Right cardiac atrium (tissue), 5 donors: ENCODE measurements around the gene NELFCD. TPM values are rescaled to one million over a fixed set of nuclear protein-coding genes. Genes with fewer than 3 reads are reported as not detected.

Experiments
- ATAC-seq, 2 donors: fragments of 200-7000 bp; cut with Tn5 transposase; one replicate each; pipeline versions ENCODE4 v1.8.0 to v1.9.1; 2020; ENCODE audit warnings: moderate library complexity in 2 of 2, mild to moderate bottlenecking in 1 of 2
- DNase-seq, 3 donors: peaks; one replicate each; pipeline ENCODE4 v3.0.0-alpha.2; 2020
- H3K27ac ChIP-seq: one replicate; pipeline ENCODE4 v1.5.1; 2013; ENCODE audit warnings: mild to moderate bottlenecking, low read length, control low read depth, moderate library complexity
- H3K27me3 ChIP-seq: one replicate; pipeline ENCODE4 v1.6.1; 2013; ENCODE audit not compliant: control insufficient read depth, insufficient read depth
- H3K4me1 ChIP-seq: one replicate; pipeline ENCODE4 v1.6.1; 2013; ENCODE audit warnings: low read length; ENCODE audit not compliant: control insufficient read depth, insufficient read depth
- H3K4me3 ChIP-seq: one replicate; pipeline ENCODE4 v1.5.1; 2013; ENCODE audit warnings: low read length, control low read depth
- H3K9me3 ChIP-seq: one replicate; pipeline ENCODE4 v1.6.1; 2013; ENCODE audit warnings: low read length; ENCODE audit not compliant: control insufficient read depth
- WGBS: extraction: QIAGEN DNeasy Blood & Tissue Kit; methylation state at CpG from one replicate; pipeline ENCODE4 v1.1.7; 2013; 5-methylcytosine and 5-hydroxymethylcytosine counted together
- intact Hi-C, 4 donors: fragments of 100-400 bp; cut with DNase I; formaldehyde crosslinking; loops; one replicate each; pipeline versions ENCODE4 v1.11.0 to v1.14.0; 2022 to 2023
- polyA plus RNA-seq: library from polyadenylated mRNA; stranded (reverse); fragments of 200-250 nt; gene quantifications from one replicate; pipeline ENCODE4 v1.2.3, GENCODE V29; 2013
- total RNA-seq, 4 donors: library from RNA; stranded (reverse); fragmentation: NEBNext Ultra II Directional; extraction: Animal tissue kit (Norgen Biotek cat#: 25700); gene quantifications; one replicate each; pipeline ENCODE4 v1.2.1, GENCODE V29; 2021
- donor health status: healthy with polysubstance abuse.
- donor health status: DM: no; HTN: yes; CAD: no.
- donor health status: DM: no; HTN: no; CAD: no.
- donor health status: DM: no; HTN: yes; CAD: no; lungs with severe emphysema.
- donor health status: DM: yes; HTN: yes; CAD: no.

Gene NELFCD
- total and polyA plus RNA-seq, 5 donors: 19.2 to 33.0 (median 26.7) TPM

DNA sequence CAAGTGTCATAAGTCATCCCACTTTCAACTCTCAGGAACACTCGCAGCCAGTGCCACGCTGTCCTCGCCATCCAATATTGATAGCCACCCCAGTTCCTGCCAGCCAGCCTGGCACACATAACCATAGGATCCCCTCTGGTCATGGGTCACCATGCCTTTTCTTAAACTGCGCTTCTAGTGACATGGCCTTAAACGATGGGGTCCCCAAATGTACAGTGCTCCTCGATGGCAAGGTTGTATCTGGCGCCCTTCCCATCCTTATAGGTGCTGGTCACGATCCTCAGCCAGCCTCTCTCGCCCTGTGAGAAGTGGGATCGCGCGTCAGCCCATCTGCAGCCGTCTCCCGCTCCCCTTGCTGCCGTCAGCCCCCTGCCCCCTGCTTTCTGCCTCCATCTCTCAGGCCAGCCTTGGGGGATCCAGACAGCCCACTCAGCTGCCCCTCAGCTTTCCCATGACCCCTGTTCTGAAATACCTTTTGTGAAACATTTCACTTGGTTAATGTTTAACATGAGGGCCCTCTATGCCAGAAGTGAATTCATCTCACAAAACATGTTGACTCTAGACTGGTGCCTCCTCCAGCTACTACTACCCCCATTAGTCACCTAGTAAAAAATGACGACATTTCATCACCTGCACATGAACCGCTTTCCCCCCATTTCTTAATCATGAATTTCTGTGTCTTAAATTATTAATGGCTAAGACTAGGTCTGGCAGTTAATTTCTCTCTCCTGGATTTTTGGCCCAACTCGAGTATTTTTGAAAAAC, 14.6 kb downstream of the NELFCD start:
- intact Hi-C loops: no loop called here
- WGBS: 87% methylated on average over 18 of the region's 18 CpGs
- DNase-seq: no peak
- ATAC-seq: peak in 1 of 2 donors; percentile 9
- Histone ChIP-seq H3K27me3 (no peaks in the 10 kb centered on the region), H3K9me3 (no peaks in the 10 kb centered on the region), H3K4me1 (no peaks in the 10 kb centered on the region), H3K4me3 (no peak overlapping the region), H3K27ac (no peak overlapping the region)

DNA sequence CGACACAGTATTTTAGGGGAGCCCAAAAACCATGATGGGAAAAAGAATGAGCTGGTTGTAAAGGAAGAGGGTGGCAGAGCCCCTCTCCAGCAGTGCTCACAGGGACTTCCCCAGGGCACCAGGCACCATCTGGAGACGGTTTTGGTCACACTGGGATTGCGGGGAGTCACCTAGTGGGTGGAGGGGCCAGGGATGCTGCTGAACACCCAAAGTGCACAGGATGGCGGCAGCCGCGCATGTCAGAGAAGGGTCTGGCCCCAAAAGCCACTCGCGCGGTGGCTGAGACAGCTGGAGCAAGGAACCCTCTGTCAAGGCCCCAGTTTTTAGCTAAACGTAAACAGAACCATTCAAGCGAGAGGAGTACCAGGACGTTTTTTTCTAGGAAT, 15.2 kb downstream of the NELFCD start:
- Histone ChIP-seq H3K4me3 (no peak overlapping the region), H3K9me3 (no peaks in the 10 kb centered on the region), H3K27me3 (no peaks in the 10 kb centered on the region), H3K4me1 (no peaks in the 10 kb centered on the region), H3K27ac (no peak overlapping the region)
- intact Hi-C loops: no loop called here
- 93% methylated on average over 12 of the region's 12 CpGs for WGBS
- no peak for DNase-seq
- ATAC-seq: no peak

DNA sequence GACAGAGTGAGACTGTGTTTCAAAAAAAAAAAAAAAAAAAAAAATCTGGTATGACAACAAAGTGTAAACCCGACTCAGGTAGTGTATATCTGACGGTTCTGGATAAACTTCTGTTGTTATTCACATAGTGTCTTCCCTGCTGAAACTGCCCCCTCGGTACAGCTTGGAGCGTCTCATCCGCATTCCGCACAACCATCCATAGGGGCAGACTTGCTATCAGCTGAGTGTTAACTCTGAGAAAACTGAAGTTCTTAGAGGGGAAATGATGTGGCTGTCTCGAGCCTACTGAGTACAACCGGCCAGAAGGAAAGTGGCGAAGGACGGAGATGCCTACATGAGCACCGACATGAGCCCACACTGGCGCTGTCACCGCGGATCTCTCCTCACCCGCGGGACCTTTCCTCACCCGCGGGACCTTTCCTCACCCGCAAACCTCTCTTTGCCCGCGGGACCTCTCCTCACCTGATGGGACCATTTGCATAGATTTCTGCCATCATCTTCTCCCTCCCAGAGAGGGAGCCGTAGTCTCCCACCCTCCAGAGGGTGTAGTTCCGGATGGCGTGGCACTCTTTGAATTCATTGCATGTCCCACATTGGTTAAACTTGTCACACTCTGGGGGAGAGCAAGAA, 16.2 kb downstream of the NELFCD start:
- Histone ChIP-seq H3K27me3 (no peaks in the 10 kb centered on the region), H3K9me3 (no peaks in the 10 kb centered on the region), H3K4me1 (no peaks in the 10 kb centered on the region), H3K4me3 (no peak overlapping the region), H3K27ac (no peak overlapping the region)
- DNase-seq (no peak), ATAC-seq (no peak)
- intact Hi-C loops: no loop called here
- WGBS: 92% methylated on average over 24 of the region's 24 CpGs

DNA sequence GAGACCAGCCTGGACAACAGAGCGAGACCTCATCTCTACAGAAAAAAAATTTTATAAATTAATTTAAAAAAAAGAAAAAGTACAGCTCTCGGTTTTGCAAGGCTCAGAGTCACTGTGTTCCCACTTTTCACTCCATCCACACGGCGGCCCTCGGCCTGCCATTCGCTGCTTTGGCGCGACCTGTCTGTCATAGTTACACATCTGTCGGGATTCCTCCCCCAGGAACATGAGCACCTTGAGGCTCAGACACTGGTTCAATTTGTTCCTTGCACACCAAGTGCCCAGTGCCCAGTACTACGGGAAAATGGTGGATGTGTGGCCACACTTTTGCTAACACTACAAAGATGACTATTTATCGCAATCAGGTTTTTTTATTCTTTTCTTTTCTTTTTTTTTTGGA, 17.6 kb downstream of the NELFCD start:
- no peak overlapping the region for H3K27ac ChIP-seq
- WGBS: 90% methylated on average over 11 of the region's 11 CpGs
- ATAC-seq: no peak
- no peak overlapping the region for H3K4me3 ChIP-seq
- no peak for DNase-seq
- intact Hi-C loops: no loop called here
- no peaks in the 10 kb centered on the region for H3K9me3 ChIP-seq
- H3K27me3 ChIP-seq: no peaks in the 10 kb centered on the region
- H3K4me1 ChIP-seq: no peaks in the 10 kb centered on the region

DNA sequence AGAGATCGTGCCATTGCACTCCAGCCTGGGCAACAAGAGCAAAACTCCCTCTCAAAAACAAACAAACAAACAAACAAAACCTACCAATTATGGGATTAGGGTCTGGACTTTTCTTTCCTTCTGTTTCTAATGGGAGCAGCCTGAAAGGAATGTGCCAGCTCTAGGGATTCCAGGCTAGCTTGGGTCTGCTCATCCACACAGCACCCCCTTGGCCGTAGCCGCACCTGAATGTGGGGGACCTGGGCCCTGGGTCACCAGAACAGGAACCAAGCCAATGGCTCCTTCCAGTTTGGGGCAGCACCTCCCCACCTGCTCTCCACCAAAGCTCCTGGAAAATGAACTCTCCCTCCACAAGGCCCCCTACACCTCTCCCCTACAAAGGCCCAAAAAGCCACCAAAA, 19.3 kb downstream of the NELFCD start:
- ATAC-seq (no peak), DNase-seq (no peak)
- WGBS: 80% methylated on average over 3 of the region's 3 CpGs
- intact Hi-C loops: no loop called here
- H3K27me3 ChIP-seq: no peaks in the 10 kb centered on the region
- no peaks in the 10 kb centered on the region for H3K9me3 ChIP-seq
- no peak overlapping the region for H3K4me3 ChIP-seq
- no peak overlapping the region for H3K27ac ChIP-seq
- H3K4me1 ChIP-seq: peaks cover 5% of the 10 kb centered on the region

DNA sequence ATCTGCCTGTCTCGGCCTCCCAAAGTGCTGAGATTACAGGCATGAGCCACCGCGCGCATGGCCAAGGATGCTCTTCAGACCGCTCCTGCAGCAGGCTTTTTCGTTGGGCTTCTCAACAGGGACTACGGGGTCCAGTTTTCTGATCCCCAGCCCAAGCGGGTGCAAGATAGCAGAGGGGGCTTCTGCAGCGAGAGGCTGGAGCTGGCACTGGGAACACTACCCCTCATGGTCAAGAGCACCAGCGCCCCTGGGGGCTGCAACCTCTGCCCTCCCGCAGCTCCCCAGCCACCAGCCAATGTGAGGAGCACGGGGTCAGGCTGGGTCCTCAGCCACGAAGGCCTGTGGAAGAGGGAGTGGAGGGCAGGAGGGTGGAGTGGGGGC, 20.0 kb downstream of the NELFCD start:
- no peaks in the 10 kb centered on the region for H3K27me3 ChIP-seq
- DNase-seq (no peak), ATAC-seq (no peak)
- intact Hi-C loops: no loop called here
- WGBS: 88% methylated on average over 13 of the region's 13 CpGs
- H3K4me1 ChIP-seq: peaks cover 9% of the 10 kb centered on the region
- H3K9me3 ChIP-seq: no peaks in the 10 kb centered on the region
- H3K4me3 ChIP-seq: no peak overlapping the region
- H3K27ac ChIP-seq: no peak overlapping the region

DNA sequence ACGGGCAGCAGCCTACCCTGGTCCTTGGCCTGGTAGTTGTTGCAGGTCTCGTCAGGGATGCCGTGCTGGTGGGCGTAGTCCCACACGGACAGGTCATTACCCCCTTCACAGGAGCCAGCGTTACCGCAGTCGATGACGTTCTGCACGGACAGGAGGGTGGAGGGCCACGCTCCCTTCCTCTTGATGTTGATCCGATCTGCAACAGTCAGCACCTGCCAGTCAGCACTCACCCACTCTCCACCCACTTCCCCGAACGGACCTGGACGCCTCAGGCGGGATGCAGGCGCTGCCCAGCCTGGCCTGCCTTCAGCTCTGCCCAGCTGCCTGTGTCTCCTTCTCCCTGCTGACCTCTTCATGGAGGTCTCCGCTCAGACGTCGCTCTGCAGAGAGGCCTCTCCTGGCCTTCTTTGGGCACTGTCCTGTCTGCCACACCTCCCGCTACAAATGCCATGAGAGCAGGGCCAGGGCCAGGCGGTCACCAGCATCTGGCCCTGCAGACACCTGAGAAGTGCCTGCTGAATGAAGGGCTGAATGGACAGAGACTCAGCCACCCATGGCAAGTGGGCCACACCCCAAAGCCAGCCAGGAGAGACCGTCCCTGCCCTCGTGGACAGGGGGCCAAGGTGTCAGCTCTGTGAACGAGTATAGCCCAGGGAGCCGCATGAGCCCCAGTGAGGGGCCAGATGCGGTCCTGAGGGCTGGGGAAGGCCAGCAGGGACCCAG, 20.6 kb downstream of the NELFCD start:
- H3K9me3 ChIP-seq: no peaks in the 10 kb centered on the region
- no peak overlapping the region for H3K4me3 ChIP-seq
- ATAC-seq (no peak), DNase-seq (no peak)
- peaks cover 9% of the 10 kb centered on the region for H3K4me1 ChIP-seq
- intact Hi-C loops: no loop called here
- H3K27ac ChIP-seq: no peak overlapping the region
- WGBS: 87% methylated on average over 27 of the region's 27 CpGs
- H3K27me3 ChIP-seq: no peaks in the 10 kb centered on the region

DNA sequence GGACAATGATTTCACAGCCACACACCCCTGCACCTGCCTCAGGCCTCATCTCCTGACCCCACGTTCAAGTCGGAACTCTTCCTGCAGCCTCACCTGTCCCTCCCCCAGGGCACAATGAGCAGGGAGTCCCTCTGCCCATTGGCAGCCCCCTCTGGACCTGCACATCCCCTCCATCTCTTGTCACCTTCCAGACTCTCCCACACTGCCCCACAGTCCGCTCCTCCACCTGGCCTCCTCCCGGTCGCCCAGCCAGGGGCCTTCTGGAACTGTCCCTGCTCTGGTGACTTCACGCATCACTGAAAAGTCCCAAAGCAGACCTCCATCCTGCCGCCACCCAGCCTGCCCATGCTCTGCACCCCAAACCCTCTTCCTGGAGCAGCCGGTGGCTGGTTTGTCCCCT, 21.3 kb downstream of the NELFCD start:
- ATAC-seq (no peak), DNase-seq (no peak)
- intact Hi-C loops: no loop called here
- Histone ChIP-seq H3K27me3 (no peaks in the 10 kb centered on the region), H3K4me3 (no peak overlapping the region), H3K9me3 (no peaks in the 10 kb centered on the region), H3K27ac (no peak overlapping the region), H3K4me1 (peaks cover 9% of the 10 kb centered on the region)
- 79% methylated on average over 8 of the region's 8 CpGs for WGBS

DNA sequence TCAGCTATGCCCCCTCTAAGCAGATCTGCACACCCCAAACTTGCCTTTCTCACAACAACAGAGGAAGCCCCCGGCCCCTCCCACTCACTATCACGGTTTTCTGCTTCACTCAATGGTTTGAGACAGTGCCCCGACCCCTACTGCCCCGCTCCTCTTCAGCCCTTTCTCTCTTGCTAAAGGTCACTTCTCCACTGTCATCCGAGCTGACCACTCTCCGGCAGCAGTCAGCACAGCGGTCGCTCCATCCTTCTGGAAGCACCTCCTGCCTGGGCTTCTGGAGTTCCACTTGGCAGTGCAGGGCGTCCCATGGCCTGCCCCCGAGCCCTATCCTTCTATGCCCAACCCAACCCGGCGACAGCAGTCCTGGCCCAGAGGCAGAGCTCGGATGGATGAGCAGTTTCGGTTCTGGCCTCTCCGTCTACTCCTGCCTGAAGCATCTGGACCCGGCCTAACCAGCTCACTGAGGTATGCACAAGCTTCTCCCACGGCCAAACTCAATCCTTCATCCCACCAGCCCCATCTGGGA, 21.9 kb downstream of the NELFCD start:
- Histone ChIP-seq H3K27ac (no peak overlapping the region), H3K4me1 (peaks cover 9% of the 10 kb centered on the region), H3K27me3 (no peaks in the 10 kb centered on the region), H3K4me3 (no peak overlapping the region), H3K9me3 (no peaks in the 10 kb centered on the region)
- DNase-seq: no peak
- ATAC-seq: no peak
- 86% methylated on average over 17 of the region's 17 CpGs for WGBS
- intact Hi-C loops: no loop called here

DNA sequence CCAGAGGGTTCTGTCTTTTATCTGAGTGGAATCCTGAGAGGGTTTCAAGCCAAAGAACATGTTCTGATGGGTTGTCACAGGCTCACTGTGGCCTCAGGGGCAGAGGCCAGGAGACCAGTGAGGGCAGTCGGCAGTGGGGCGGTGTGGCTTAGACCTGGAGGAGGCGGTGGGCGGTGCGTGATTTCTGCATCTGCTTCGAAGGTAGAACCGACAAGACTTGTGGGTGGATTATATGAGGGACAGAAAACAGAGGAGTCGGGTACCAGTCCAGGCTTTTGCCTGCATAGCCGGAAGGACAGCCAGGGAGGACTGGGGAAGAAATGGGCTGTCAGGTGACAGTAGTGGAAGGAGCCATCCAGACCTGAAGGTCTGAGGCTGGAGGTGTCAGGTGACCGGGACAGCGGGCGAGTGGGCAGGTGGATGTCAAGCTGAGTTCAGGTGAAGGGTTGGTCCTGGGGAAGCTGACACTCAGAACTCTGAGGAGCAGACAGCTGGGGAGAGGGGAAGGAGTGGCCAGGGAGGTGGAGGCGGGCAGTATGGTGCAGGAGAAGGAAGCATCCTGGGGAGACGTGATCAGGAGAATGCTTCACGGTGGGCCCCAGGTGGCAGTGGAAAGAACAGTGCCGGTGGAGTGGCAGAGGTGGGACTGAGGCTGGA, 22.9 kb downstream of the NELFCD start:
- Histone ChIP-seq H3K27ac (no peak overlapping the region), H3K27me3 (no peaks in the 10 kb centered on the region), H3K4me1 (peaks cover 9% of the 10 kb centered on the region), H3K4me3 (no peak overlapping the region), H3K9me3 (no peaks in the 10 kb centered on the region)
- no peak for DNase-seq
- intact Hi-C loops: no loop called here
- ATAC-seq: no peak
- WGBS: 86% methylated on average over 16 of the region's 16 CpGs

DNA sequence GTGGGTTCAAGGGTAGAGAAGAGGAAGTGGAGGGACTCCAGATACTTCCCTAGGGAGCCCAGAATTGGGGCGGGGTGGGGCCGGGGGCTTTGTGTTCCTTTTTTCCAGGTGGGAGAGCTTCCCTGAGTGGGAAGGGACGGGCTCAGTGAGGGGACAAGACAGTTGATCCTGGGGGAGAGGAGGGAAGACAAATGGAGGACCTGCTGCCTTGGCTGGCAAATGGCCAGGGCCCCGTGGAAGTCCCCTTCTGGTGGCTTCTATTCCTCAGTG, 23.4 kb downstream of the NELFCD start:
- no peak overlapping the region for H3K4me3 ChIP-seq
- peak; percentile 48 to 86 (median 80) for DNase-seq

More for the DNA sequence above, 23.4 kb downstream of the NELFCD start:
- no peak overlapping the region for H3K27ac ChIP-seq
- 58% methylated on average over 4 of the region's 4 CpGs for WGBS
- intact Hi-C loops: no loop called here
- no peak for ATAC-seq
- no peaks in the 10 kb centered on the region for H3K27me3 ChIP-seq
- H3K9me3 ChIP-seq: no peaks in the 10 kb centered on the region
- peaks cover 9% of the 10 kb centered on the region for H3K4me1 ChIP-seq
